OCI-LY7 (cell line): ENCODE measurements around the gene XYLT1. TPM values are rescaled to one million over a fixed set of nuclear protein-coding genes. Genes with fewer than 3 reads are reported as not detected.

ENCODE experiments used
- BruUV-seq: library from RNA; stranded (reverse); fragments of 400-500 nt; replicated peaks from 2 replicates; lab custom pipeline; 2021; lab: Mats Ljungman, UMichigan
- CTCF ChIA-PET: fragments of 300-600 bp; sonication (Branson Sonifier 250); formaldehyde crosslinking; loops from one replicate; lab custom pipeline; 2022; ENCODE audit warnings: antibody characterized with exemption; ENCODE audit not compliant: unreplicated experiment; lab: Charles Lee
- POLR2A ChIA-PET: fragments of 300-600 bp; sonication (Branson Sonifier 250); formaldehyde crosslinking; loops from one replicate; lab custom pipeline; 2022; ENCODE audit warnings: antibody characterized with exemption; lab: Charles Lee
- DNase-seq: peaks from one replicate; pipeline ENCODE4 v3.0.0-alpha.2; 2015; ENCODE audit warnings: low spot score
- H2AFZ ChIP-seq: fragments of 200-600 bp; sonication (generic), shearing (Covaris generic); 2 replicates; pipeline ENCODE4 v1.6.1; 2014; ENCODE audit warnings: mild to moderate bottlenecking, antibody characterized with exemption, low read length, moderate library complexity
- H3K27ac ChIP-seq: fragments of 200-600 bp; sonication (generic); 2 replicates; pipeline ENCODE4 v1.5.1; 2014; ENCODE audit warnings: mixed run types, low read depth, mild to moderate bottlenecking, moderate library complexity, low read length, inconsistent platforms; ENCODE audit not compliant: poor library complexity, severe bottlenecking
- H3K36me3 ChIP-seq: fragments of 200-600 bp; sonication (generic); 2 replicates; pipeline ENCODE4 v1.6.1; 2014; ENCODE audit warnings: mild to moderate bottlenecking, antibody characterized with exemption, low read length, moderate library complexity, mixed read lengths; ENCODE audit not compliant: insufficient read depth
- H3K4me1 ChIP-seq: fragments of 200-600 bp; sonication (generic); 2 replicates; pipeline ENCODE4 v1.5.1; 2014; ENCODE audit warnings: mild to moderate bottlenecking, low read length; ENCODE audit not compliant: insufficient read depth, poor library complexity, severe bottlenecking
- H3K4me2 ChIP-seq: fragments of 200-600 bp; sonication (generic); 2 replicates; pipeline ENCODE4 v1.6.1; 2014; ENCODE audit warnings: mild to moderate bottlenecking, low read length
- H3K4me3 ChIP-seq: fragments of 200-600 bp; sonication (generic); 2 replicates; pipeline ENCODE4 v1.5.1; 2014; ENCODE audit warnings: mild to moderate bottlenecking, low read depth, low read length; ENCODE audit not compliant: poor library complexity, severe bottlenecking
- H3K79me2 ChIP-seq: fragments of 200-600 bp; sonication (generic); 2 replicates; pipeline ENCODE4 v1.6.1; 2016; ENCODE audit warnings: low read depth, mild to moderate bottlenecking, low read length, moderate library complexity, mixed read lengths; ENCODE audit not compliant: insufficient read depth
- H3K9me2 ChIP-seq: fragments of 200-600 bp; sonication (generic); 2 replicates; pipeline ENCODE4 v1.6.1; 2016; ENCODE audit warnings: mild to moderate bottlenecking, low read length, mixed read lengths; ENCODE audit not compliant: insufficient read depth
- H3K9me3 ChIP-seq: fragments of 200-600 bp; sonication (generic); 2 replicates; pipeline ENCODE4 v1.6.1; 2014; ENCODE audit warnings: mild to moderate bottlenecking, mixed run types, low read length, mixed read lengths
- H4K20me1 ChIP-seq: fragments of 200-600 bp; sonication (generic); 2 replicates; pipeline ENCODE4 v1.6.1; 2014; ENCODE audit warnings: mild to moderate bottlenecking, antibody characterized with exemption, low read length, moderate library complexity, mixed read lengths; ENCODE audit not compliant: insufficient read depth
- CTCF ChIP-seq: fragments of 200-600 bp; sonication (generic); conservative IDR thresholded peaks from 2 replicates; pipeline ENCODE4 v1.5.1; 2014; ENCODE audit warnings: mild to moderate bottlenecking, antibody characterized with exemption, low read length, moderate library complexity, mixed read lengths
- EZH2phosphoT487 ChIP-seq: fragments of 200-600 bp; sonication (generic); IDR thresholded peaks from 2 replicates; pipeline ENCODE4 v1.6.1; 2018; ENCODE audit warnings: low read depth, borderline replicate concordance, mild to moderate bottlenecking, mixed run types, antibody characterized with exemption, low read length, moderate library complexity, mixed read lengths
- intact Hi-C: fragments of 100-400 bp; cut with micrococcal nuclease; formaldehyde crosslinking; loops from one replicate; pipeline ENCODE4 v1.10.0; 2022; ENCODE audit not compliant: unreplicated experiment
- total RNA-seq, 2 experiments: library from RNA; depleted of rRNA in 1 of 2; stranded (reverse); fragments of >200 nt in 1 of 2; shearing (Covaris generic) in 1 of 2; gene quantifications; 2 replicates each; pipeline ENCODE4 v1.2.3, GENCODE V29; 2014 to 2022

The XYLT1 gene
- total RNA-seq, 2 experiments from 2014 or later = 36.3 to 50.0 TPM

DNA sequence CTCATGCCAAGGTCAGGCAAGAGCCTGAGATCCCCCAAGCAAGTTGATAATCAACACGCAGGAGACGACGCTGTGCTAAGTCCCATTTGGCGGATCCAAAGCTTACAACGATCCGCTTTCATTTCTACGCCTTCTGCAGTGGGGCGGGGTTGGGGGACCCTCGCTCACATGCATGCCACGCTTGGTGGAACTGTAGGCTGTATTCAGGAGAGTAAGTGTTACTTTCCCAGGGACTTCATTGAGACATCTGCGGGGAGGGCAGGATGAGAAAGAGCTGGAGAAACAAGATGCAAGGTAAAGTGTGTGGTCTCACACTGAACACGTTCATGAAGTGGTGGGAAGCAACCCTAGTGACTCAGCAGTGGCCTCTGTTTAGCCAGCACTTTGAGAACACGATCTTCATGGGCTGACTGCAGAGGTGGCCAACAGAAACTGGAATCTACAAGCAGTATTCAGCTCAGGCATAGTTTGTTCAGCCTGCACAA, 100.5 kb downstream of the XYLT1 start:
- TSS peak; percentile 91 for BruUV-seq
- peaks cover 98% of the 10 kb centered on the region for H3K4me1 ChIP-seq
- H3K4me3 ChIP-seq = peak overlapping the region; percentile 61
- ChIA-PET POLR2A (interaction anchor here (1.1 to 3.7 kb wide), 11 partner anchors 11 to 93 kb away, joined by 3 to 13 read pairs (median 6); no protein-coding TSS in a partner anchor), CTCF (interaction anchor here (0.9 to 1.5 kb wide), 4 partner anchors 69 to 108 kb away, joined by 3 to 6 read pairs (median 4); no protein-coding TSS in a partner anchor)
- no peak overlapping the region; the same call in 1 of the 2 replicates for H2AFZ ChIP-seq
- peaks cover 45% of the 10 kb centered on the region; the same call in 1 of the 2 replicates for H3K79me2 ChIP-seq
- peak overlapping the region; percentile 76 for H3K4me2 ChIP-seq
- H3K27ac ChIP-seq = peak overlapping the region; percentile 94
- DNase-seq = peak; percentile 19
- H4K20me1 ChIP-seq = no peaks in the 10 kb centered on the region
- TF ChIP-seq EZH2phosphoT487 (no peak), CTCF (no peak)
- intact Hi-C loops = no loop called here
- H3K36me3 ChIP-seq = 0 out of 2 replicates have a peak, but pooled peaks cover under 1% of the 10 kb centered on the region
- H3K9me2 ChIP-seq = no peaks in the 10 kb centered on the region
- H3K9me3 ChIP-seq = no peaks in the 10 kb centered on the region

DNA sequence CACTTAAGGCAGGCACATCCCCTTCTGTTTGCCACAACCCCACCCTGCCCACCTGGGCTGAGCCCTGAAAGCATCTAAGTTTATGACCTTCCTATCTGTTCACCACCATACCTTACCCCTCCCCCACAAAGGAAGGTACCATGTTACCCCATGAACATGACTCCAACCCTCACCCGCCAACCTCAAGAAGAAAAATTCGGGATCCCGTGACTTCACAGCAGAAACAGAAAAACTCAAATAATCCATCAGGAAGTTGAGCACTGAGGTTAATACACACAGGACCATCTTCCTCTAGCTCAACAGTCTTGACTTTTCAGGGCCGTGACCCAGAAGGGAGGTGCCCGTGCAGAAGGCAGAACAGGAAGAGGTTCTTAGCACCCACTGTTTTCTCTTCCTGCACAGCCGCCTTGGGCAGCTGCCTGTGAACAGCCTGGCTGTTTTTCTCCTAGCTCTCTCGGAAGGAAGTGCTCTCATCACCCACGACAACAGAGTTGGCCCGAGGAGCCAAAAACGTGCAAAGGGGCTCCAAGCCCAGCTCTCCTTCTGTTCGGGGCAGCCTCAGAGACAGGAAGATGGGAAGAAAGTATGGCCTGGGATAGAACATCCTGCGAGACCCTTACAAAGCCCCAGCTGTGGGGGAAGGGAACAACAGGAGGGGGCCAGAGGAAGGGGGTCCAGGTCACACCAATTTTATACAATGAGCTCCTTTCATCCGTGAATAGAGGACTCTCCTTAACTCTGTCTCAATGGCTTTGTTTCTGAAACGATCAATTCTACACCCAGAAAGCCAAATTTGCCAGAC, 101.1 kb downstream of the XYLT1 start:
- ChIA-PET POLR2A (interaction anchor here (0.6 to 3.7 kb wide), 14 partner anchors 8 to 129 kb away, joined by 3 to 13 read pairs (median 4); no protein-coding TSS in a partner anchor), CTCF (interaction anchor here (0.6 to 1.5 kb wide), 5 partner anchors 68 to 108 kb away, joined by 3 to 11 read pairs (median 4); no protein-coding TSS in a partner anchor)
- H3K79me2 ChIP-seq = peaks cover 45% of the 10 kb centered on the region; the same call in 1 of the 2 replicates
- intact Hi-C loops = loop anchor here (1.0 to 5.0 kb wide), 6 partner anchors 47 to 99 kb away; no protein-coding TSS in a partner anchor
- H3K4me2 ChIP-seq = peak overlapping the region; percentile 76
- peaks cover 7% of the 10 kb centered on the region; the same call in 1 of the 2 replicates for H3K36me3 ChIP-seq
- H3K27ac ChIP-seq = peak overlapping the region; percentile 94
- H3K9me3 ChIP-seq = no peaks in the 10 kb centered on the region
- TF ChIP-seq CTCF (no peak; the same call in 1 of the 2 replicates), EZH2phosphoT487 (no peak)
- H2AFZ ChIP-seq = peak overlapping the region; percentile 19; the same call in 1 of the 2 replicates
- no peaks in the 10 kb centered on the region for H3K9me2 ChIP-seq
- peaks cover 98% of the 10 kb centered on the region for H3K4me1 ChIP-seq
- DNase-seq = peak; percentile 92
- no TSS peak for BruUV-seq
- peak overlapping the region; percentile 61 for H3K4me3 ChIP-seq
- H4K20me1 ChIP-seq = no peaks in the 10 kb centered on the region
